SK-N-SH treated with all-trans-retinoic acid at 6 μM for 48 hours (cell line): ENCODE data around the gene FAM216A.
"Not testable (repeated sequence)": the region's sequence is repeated elsewhere in the genome, so short reads cannot be mapped to it uniquely, and the experiment has no call there.

ENCODE experiments used
- ATAC-seq: fragments of 200-7000 bp; cut with Tn5 transposase; 3 replicates; pipeline ENCODE4 v1.9.1; 2020; ENCODE audit warnings: mild to moderate bottlenecking, moderate library complexity
- ARNTL ChIP-seq: fragments of 450-650 bp; formaldehyde crosslinking; IDR thresholded peaks from 2 replicates; pipeline ENCODE4 v1.5.0; 2020; ENCODE audit warnings: low read depth, mild to moderate bottlenecking, moderate library complexity, borderline replicate concordance
- CSDC2 ChIP-seq: fragments of 250-450 bp; sonication (Bioruptor Pico); IDR thresholded peaks from 2 replicates; pipeline ENCODE4 v1.5.0; 2020; ENCODE audit warnings: mild to moderate bottlenecking, moderate library complexity
- ESRRG ChIP-seq: fragments of 250-450 bp; sonication (Bioruptor Pico); IDR thresholded peaks from 2 replicates; pipeline ENCODE4 v1.6.1; 2021; ENCODE audit warnings: mild to moderate bottlenecking
- ISL1 ChIP-seq: fragments of 250-450 bp; sonication (Bioruptor Pico); IDR thresholded peaks from 2 replicates; pipeline ENCODE4 v2.1.2; 2022; ENCODE audit warnings: mild to moderate bottlenecking, moderate library complexity
- OSR1 ChIP-seq: fragments of 250-450 bp; sonication (Bioruptor Pico); IDR thresholded peaks from 2 replicates; pipeline ENCODE4 v1.8.0; 2022; ENCODE audit warnings: moderate library complexity, mild to moderate bottlenecking, inconsistent platforms
- PPARA ChIP-seq: fragments of 250-450 bp; sonication (Bioruptor Pico); IDR thresholded peaks from 2 replicates; pipeline ENCODE4 v1.5.0; 2020; ENCODE audit warnings: mild to moderate bottlenecking, borderline replicate concordance
- TCF4 ChIP-seq: fragments of 250-450 bp; sonication (Bioruptor Pico); IDR thresholded peaks from 2 replicates; pipeline ENCODE4 v1.8.0; 2021; ENCODE audit warnings: mild to moderate bottlenecking, moderate library complexity, borderline replicate concordance
- ZFP3 ChIP-seq: fragments of 250-450 bp; sonication (Bioruptor Pico); IDR thresholded peaks from 2 replicates; pipeline ENCODE4 v1.5.0; 2020; ENCODE audit warnings: mild to moderate bottlenecking, moderate library complexity
- ZFP30 ChIP-seq: fragments of 450-650 bp; formaldehyde crosslinking; IDR thresholded peaks from 2 replicates; pipeline ENCODE4 v1.5.0; 2022; ENCODE audit warnings: mild to moderate bottlenecking, moderate library complexity
- ZNF565 ChIP-seq: fragments of 450-650 bp; formaldehyde crosslinking; conservative IDR thresholded peaks from 2 replicates; pipeline ENCODE4 v1.5.0; 2020; ENCODE audit warnings: low read depth, mild to moderate bottlenecking, moderate library complexity
- ZNF8 ChIP-seq: fragments of 450-650 bp; formaldehyde crosslinking; IDR thresholded peaks from 2 replicates; pipeline ENCODE4 v1.5.0; 2020; ENCODE audit warnings: mild to moderate bottlenecking, moderate library complexity
- TF ChIP-seq, protein P1 (sequence below): fragments of 250-450 bp; sonication (Bioruptor Pico); IDR thresholded peaks from 2 replicates; pipeline ENCODE4 v1.5.1; 2020; ENCODE audit warnings: low read depth, mild to moderate bottlenecking, moderate library complexity
- TF ChIP-seq, protein P2 (sequence below): fragments of 250-450 bp; sonication (Bioruptor Pico); IDR thresholded peaks from 2 replicates; pipeline ENCODE4 v1.5.0; 2020; ENCODE audit warnings: mild to moderate bottlenecking, moderate library complexity
- TF ChIP-seq, protein P3 (sequence below): fragments of 250-450 bp; sonication (Bioruptor Pico); IDR thresholded peaks from 2 replicates; pipeline ENCODE4 v1.8.0; 2020; ENCODE audit warnings: mild to moderate bottlenecking, moderate library complexity, borderline replicate concordance
- TF ChIP-seq, protein P4 (sequence below): fragments of 250-450 bp; sonication (Bioruptor Pico); IDR thresholded peaks from 2 replicates; pipeline ENCODE4 v1.5.1; 2021; ENCODE audit warnings: mild to moderate bottlenecking, moderate library complexity

FAM216A gene, protein sequence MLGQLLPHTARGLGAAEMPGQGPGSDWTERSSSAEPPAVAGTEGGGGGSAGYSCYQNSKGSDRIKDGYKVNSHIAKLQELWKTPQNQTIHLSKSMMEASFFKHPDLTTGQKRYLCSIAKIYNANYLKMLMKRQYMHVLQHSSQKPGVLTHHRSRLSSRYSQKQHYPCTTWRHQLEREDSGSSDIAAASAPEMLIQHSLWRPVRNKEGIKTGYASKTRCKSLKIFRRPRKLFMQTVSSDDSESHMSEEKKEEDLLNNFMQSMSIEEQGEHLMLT

DNA sequence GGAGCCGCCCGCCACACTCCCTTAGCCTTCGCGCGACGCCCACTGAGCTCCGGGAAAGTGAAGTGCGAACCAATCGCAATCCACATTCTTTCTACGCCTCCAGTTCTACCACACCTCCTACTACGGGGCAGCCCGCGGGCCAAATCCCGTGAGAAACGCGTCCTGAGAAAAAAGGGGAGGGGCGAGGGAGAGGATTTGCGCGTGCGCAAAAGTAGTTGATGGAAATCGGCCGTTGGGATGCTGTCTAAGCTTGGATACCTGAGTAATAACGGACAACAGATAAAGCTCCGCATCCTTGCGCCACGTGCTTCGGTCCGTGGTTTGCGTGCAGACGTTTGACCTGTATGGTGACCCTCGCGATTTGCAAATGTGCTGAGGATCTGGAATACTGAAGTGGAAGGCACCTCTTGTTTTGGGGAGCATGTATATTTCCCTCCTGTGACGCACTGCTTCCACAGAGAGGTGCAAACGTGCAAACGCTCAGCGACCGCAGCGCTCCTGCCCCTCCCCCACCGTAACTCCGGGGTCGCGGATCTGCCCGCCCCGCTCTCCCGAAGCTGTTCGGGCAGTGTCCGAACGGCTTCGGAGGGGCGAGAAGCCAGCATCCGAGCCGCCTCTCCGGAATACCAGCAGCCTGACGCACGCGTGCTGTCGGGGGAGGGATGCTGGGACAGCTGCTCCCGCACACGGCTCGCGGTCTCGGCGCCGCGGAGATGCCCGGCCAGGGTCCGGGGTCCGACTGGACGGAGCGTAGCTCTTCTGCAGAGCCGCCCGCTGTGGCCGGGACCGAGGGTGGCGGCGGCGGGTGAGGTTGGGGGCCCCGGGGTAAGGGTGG, at the start of gene FAM216A, which contains the start of gene GPN3:
Gene FAM216A (plus strand): TSS at position 632 of the 835 bp plus-strand sequence. CDS start 31 bp downstream, at position 663.
Gene GPN3 (minus strand): TSS at position 44 of the 835 bp plus-strand sequence. CDS start 54 bp downstream, outside the sequence.
- ATAC-seq, result peak; percentile 93
- TF ChIP-seq ZNF565 (CRISPR knock-in tag) (no peak), ZFP3 (no peak), ISL1 (CRISPR knock-in tag) (no peak), ARNTL (CRISPR knock-in tag) (no peak), ZNF8 (CRISPR knock-in tag) (no peak)
- TF ChIP-seq, protein P1, sequence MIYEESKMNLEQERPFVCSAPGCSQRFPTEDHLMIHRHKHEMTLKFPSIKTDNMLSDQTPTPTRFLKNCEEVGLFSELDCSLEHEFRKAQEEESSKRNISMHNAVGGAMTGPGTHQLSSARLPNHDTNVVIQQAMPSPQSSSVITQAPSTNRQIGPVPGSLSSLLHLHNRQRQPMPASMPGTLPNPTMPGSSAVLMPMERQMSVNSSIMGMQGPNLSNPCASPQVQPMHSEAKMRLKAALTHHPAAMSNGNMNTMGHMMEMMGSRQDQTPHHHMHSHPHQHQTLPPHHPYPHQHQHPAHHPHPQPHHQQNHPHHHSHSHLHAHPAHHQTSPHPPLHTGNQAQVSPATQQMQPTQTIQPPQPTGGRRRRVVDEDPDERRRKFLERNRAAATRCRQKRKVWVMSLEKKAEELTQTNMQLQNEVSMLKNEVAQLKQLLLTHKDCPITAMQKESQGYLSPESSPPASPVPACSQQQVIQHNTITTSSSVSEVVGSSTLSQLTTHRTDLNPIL (CRISPR knock-in tag), result no peak
- TF ChIP-seq, protein P2, sequence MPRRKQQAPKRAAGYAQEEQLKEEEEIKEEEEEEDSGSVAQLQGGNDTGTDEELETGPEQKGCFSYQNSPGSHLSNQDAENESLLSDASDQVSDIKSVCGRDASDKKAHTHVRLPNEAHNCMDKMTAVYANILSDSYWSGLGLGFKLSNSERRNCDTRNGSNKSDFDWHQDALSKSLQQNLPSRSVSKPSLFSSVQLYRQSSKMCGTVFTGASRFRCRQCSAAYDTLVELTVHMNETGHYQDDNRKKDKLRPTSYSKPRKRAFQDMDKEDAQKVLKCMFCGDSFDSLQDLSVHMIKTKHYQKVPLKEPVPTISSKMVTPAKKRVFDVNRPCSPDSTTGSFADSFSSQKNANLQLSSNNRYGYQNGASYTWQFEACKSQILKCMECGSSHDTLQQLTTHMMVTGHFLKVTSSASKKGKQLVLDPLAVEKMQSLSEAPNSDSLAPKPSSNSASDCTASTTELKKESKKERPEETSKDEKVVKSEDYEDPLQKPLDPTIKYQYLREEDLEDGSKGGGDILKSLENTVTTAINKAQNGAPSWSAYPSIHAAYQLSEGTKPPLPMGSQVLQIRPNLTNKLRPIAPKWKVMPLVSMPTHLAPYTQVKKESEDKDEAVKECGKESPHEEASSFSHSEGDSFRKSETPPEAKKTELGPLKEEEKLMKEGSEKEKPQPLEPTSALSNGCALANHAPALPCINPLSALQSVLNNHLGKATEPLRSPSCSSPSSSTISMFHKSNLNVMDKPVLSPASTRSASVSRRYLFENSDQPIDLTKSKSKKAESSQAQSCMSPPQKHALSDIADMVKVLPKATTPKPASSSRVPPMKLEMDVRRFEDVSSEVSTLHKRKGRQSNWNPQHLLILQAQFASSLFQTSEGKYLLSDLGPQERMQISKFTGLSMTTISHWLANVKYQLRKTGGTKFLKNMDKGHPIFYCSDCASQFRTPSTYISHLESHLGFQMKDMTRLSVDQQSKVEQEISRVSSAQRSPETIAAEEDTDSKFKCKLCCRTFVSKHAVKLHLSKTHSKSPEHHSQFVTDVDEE, result 0 out of 2 replicates have a peak, but pooled peaks have one; percentile 36

DNA sequence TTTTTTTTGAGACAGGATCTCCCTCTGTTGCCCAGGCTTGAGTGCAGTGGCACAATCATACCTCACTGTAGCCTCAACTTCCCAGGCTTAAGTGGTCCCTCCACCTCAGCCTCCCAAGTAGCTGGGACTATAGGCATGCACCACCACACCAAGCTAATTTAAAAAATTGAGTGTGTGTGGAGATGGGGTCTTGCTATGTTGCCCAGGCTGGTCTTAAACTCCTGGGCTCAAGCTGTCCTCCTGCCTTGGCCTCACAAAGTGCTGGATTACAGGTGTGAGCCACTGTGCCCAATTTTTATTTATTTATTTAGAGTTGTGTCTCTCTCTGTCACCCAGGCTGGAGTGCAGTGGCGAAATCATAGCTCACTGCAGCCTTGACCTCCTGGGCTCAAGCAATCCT, 48.0 kb upstream of the FAM216A start:
- not testable (repeated sequence) for ATAC-seq

DNA sequence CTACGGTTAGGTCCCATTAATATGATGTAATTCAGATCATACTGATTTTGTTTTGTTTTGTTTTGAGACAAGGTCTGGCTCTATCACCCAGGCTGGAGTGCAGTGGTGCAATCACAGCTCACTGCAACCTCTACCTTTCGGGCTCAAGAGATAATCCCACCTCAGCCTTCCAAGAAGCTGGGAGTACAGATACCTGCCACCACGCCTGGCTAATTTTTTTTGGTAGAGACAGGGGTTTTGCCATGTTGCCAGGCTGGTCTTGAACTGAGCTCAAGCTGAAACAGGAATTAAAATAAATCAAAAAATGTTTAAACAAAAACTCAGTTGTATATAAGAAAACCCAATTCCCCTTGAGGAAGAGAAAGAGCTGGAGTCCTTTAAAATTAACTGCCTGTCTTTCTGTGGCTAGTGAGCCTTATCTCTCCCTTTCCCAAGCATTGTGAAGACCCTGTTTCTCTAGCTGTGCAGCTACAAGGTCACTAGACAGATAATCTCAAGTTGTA, 47.4 kb upstream of the FAM216A start:
- ATAC-seq, result no peak
- TF ChIP-seq ZFP30 (CRISPR knock-in tag) (no peak), ARNTL (CRISPR knock-in tag) (no peak)

DNA sequence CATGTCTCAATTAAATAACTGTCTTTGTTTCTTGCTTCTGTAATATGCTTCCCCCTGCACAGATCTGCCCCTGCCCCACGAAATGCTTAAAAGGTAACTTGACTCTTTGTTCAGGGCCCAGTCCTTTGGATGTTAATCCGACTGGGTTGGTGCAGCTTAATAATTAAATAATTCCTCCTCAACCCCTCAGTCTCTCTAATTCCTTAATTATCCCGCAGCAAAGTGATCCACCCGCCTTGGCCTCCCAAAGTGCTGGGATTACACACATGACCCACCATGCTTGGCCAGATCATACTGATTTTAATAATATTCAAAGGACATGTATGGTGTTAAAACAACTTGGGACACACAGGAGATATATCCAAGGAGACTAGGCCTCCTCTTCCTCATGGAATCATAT, 46.9 kb upstream of the FAM216A start:
- TF ChIP-seq, protein P2, result no peak
- TF ChIP-seq ESRRG (no peak), ISL1 (CRISPR knock-in tag) (no peak)
- TF ChIP-seq, protein P3, sequence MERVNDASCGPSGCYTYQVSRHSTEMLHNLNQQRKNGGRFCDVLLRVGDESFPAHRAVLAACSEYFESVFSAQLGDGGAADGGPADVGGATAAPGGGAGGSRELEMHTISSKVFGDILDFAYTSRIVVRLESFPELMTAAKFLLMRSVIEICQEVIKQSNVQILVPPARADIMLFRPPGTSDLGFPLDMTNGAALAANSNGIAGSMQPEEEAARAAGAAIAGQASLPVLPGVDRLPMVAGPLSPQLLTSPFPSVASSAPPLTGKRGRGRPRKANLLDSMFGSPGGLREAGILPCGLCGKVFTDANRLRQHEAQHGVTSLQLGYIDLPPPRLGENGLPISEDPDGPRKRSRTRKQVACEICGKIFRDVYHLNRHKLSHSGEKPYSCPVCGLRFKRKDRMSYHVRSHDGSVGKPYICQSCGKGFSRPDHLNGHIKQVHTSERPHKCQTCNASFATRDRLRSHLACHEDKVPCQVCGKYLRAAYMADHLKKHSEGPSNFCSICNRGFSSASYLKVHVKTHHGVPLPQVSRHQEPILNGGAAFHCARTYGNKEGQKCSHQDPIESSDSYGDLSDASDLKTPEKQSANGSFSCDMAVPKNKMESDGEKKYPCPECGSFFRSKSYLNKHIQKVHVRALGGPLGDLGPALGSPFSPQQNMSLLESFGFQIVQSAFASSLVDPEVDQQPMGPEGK (CRISPR knock-in tag), result no peak
- no peak for ATAC-seq

DNA sequence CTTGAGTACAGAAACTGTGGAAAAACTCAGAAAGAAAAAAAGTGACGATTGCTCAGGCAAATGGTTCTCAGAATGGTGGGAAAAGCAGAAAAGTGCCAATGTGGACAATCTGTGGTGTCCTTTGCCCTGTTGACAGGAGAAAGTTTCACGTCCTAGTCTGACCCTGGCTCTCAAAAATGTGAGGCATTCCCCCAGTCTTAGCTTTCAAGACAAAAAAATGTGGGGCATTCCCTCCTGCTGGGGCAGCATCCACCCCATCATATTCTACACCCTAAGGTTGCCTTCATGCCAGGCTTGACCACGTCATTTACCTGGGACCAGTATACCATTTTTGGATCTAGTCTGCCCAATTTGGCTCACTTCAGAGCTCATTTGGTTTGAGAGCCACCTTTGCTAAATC, 44.4 kb upstream of the FAM216A start:
- ATAC-seq, result no peak
- no peak for TF ChIP-seq ESRRG
- no peak for TF ChIP-seq OSR1
- no peak for TF ChIP-seq PPARA (CRISPR knock-in tag)
- TF ChIP-seq, protein P3 (CRISPR knock-in tag), result no peak
- no peak for TF ChIP-seq TCF4 (CRISPR knock-in tag)
- TF ChIP-seq CSDC2 (CRISPR knock-in tag), result no peak
- TF ChIP-seq, protein P4, sequence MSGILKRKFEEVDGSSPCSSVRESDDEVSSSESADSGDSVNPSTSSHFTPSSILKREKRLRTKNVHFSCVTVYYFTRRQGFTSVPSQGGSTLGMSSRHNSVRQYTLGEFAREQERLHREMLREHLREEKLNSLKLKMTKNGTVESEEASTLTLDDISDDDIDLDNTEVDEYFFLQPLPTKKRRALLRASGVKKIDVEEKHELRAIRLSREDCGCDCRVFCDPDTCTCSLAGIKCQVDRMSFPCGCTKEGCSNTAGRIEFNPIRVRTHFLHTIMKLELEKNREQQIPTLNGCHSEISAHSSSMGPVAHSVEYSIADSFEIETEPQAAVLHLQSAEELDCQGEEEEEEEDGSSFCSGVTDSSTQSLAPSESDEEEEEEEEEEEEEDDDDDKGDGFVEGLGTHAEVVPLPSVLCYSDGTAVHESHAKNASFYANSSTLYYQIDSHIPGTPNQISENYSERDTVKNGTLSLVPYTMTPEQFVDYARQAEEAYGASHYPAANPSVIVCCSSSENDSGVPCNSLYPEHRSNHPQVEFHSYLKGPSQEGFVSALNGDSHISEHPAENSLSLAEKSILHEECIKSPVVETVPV (CRISPR knock-in tag), result no peak
- TF ChIP-seq ISL1 (CRISPR knock-in tag), result no peak
- TF ChIP-seq, protein P2, result no peak
